Measurements from ENCODE around the gene MMP14. TPM values are rescaled to one million over a fixed set of nuclear protein-coding genes. Genes with fewer than 3 reads are reported as not detected.

MMP14 gene
- total and polyA plus RNA-seq, 2 of the 13 experiments (the other 11 are each of a cell fraction or from before 2014, with no cell fraction given), result 5.2 to 9.8 TPM

GRCh38 chr14:22871224-22872032 lies 35.0 kb downstream of the MMP14 start, which contains the start of gene LRP10 (continued):
- TF ChIP-seq RARA (CRISPR knock-in tag; IDR thresholded peaks at IDR 0.05), result peak; percentile 89
- no peak for TF ChIP-seq DDIT3 (CRISPR knock-in tag; IDR thresholded peaks at IDR 0.05)
- peak; percentile 87 for TF ChIP-seq ZSCAN21 (CRISPR knock-in tag; IDR thresholded peaks at IDR 0.05; ENCODE audit: borderline replicate concordance)
- no peak for TF ChIP-seq GTF2F1 (IDR thresholded peaks at IDR 0.05; ENCODE audit: low read length)
- TF ChIP-seq KLF16 (CRISPR knock-in tag; IDR thresholded peaks at IDR 0.05), result peak in 1 of 2 experiments; percentile 95; a peak in 2 of 4 replicates
- peak; percentile 53; the same call in 1 of the 2 replicates for TF ChIP-seq RFXANK (CRISPR knock-in tag; IDR thresholded peaks at IDR 0.05)
- TF ChIP-seq ZNF224 (CRISPR knock-in tag; IDR thresholded peaks at IDR 0.05), result peak; percentile 89
- peak; percentile 92 for TF ChIP-seq ZNF891 (CRISPR knock-in tag; IDR thresholded peaks at IDR 0.05)
- TF ChIP-seq DZIP1 (CRISPR knock-in tag; IDR thresholded peaks at IDR 0.05), result no peak; the same call in 1 of the 2 replicates
- peak; percentile 94; the same call in 1 of the 2 replicates for TF ChIP-seq ZNF225 (CRISPR knock-in tag; IDR thresholded peaks at IDR 0.05)
- TF ChIP-seq MBD4 (IDR thresholded peaks at IDR 0.05; ENCODE audit: borderline replicate concordance, low read length), result no peak
- TF ChIP-seq YY1 (IDR thresholded peaks at IDR 0.05; ENCODE audit: insufficient read depth, insufficient replicate concordance, low read depth, low read length), result peak; percentile 67
- TF ChIP-seq ZBTB46 (CRISPR knock-in tag; IDR thresholded peaks at IDR 0.05; ENCODE audit: borderline replicate concordance), result peak; percentile 74; the same call in 1 of the 2 replicates
- TF ChIP-seq ZNF710 (CRISPR knock-in tag; IDR thresholded peaks at IDR 0.05; ENCODE audit: borderline replicate concordance), result peak; percentile 65; the same call in 1 of the 2 replicates
- TF ChIP-seq REST (IDR thresholded peaks at IDR 0.05; ENCODE audit: borderline replicate concordance in 1 of 2, low read depth in 1 of 2, low read length in 2 of 2), result peak in 1 of 2 experiments; percentile 49; a peak in 1 of 4 replicates
- TF ChIP-seq ZNF746 (CRISPR knock-in tag; IDR thresholded peaks at IDR 0.05), result peak; percentile 89; the same call in 1 of the 2 replicates
- TF ChIP-seq XRCC5 (optimal IDR thresholded peaks at IDR 0.05; ENCODE audit: low read length), result peak; percentile 77
- TF ChIP-seq NCOA2 (CRISPR knock-in tag; IDR thresholded peaks at IDR 0.05), result peak; percentile 78
